GM21528 (cell line): ENCODE results near the gene IPO4.
A peak's percentile ranks its signal among the peaks of the same experiment; 100 is the strongest.

Source experiments
- ATAC-seq: cut with Tn5 transposase; IDR thresholded peaks from one replicate; pipeline ENCODE4 v1.9.1; 2021; ENCODE audit warnings: mild to moderate bottlenecking, moderate library complexity; ENCODE audit not compliant: unreplicated experiment, low FRiP score

IPO4 gene

GRCh38 chr14:24178399-24179178, 10.0 kb downstream of the IPO4 start:
- ATAC-seq = no peak

GRCh38 chr14:24177891-24178290, 10.7 kb downstream of the IPO4 start:
- ATAC-seq = no peak

DNA sequence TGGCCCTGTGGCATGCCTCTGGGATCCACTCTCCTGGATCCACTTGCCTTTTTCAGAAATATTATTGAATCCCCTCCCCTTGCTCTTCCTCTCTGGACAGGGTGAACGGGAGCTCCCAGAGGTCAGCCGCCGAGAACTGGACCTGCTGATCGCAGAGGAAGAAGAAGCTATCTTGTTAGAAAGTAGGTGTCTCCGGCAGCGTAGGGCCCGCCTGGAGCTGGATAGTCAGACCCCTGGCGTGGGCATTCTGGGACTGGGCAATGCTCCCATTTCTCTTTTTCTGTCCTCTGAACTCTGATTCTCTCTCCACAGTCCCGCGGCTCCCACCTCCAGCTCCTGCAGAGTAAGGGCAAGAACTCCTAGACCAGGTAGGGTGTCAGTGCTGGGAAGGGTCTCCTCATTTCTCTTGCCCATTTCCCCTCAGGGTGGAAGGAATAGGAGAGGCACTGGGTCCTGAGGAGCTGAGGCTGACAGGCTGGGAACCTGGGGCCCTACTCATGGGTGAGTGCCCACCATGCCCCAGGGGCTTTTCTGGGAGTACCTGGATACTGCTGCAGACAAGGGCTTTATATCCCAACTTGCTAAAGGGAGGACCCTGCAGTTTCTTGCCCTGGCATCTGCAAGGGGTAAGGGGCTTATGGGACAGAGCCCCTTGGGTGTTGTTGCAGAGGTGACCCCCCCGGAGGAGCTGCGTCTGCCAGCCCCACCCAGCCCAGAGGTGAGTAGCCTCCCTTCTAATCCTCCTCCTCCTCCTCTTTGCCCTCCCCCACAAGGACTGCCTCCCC, 11.4 kb downstream of the IPO4 start:
- ATAC-seq = no peak

- no peak for ATAC-seq
Measured at GRCh38 chr14:24176599-24176998, 12.0 kb downstream of the IPO4 start.

DNA sequence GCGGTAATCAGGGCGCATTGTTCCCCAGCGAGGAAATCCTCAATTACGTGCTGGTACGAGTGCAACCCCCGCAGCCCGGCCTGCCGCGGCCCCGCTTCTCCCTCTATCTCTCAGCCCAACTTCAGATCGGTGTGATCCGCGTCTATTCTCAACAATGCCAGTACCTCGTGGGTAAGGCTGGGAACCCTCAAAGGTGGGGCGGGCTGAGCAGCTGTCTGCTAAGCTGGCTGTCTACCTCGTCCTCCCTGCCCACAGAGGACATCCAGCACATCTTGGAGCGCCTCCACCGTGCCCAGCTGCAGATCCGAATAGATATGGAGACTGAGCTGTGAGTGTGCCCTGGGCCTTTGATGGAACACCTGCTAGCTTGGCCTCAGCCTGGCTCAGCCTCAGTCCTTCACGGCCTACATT, 15.7 kb downstream of the IPO4 start:
- no peak for ATAC-seq

DNA sequence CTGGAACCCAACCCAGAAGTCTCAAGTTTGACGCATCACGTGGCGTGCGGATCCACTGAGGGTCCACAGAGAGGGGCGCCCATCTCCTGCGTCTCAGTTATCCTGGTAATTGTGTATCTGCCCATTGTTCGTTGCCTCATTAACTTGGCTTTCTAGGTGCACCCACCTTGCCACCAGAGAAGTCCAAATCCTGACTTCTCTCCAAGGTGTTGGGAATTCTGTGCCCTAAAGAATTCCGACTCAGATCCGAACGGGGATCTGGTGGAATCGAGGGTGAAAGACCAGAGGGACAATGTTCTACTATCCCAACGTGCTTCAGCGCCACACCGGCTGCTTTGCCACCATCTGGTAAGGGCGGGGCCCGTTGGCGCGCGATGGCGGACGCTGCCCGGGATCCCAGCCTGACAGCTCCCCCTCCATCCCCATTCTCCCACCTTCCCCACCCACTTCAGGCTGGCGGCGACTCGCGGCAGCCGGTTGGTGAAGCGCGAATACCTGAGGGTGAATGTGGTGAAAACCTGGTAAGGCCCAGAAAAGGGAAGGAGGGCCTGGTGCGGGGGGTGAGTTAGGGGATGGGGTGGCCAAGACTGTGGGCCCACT, 16.3 kb downstream of the IPO4 start:
- no peak for ATAC-seq

DNA sequence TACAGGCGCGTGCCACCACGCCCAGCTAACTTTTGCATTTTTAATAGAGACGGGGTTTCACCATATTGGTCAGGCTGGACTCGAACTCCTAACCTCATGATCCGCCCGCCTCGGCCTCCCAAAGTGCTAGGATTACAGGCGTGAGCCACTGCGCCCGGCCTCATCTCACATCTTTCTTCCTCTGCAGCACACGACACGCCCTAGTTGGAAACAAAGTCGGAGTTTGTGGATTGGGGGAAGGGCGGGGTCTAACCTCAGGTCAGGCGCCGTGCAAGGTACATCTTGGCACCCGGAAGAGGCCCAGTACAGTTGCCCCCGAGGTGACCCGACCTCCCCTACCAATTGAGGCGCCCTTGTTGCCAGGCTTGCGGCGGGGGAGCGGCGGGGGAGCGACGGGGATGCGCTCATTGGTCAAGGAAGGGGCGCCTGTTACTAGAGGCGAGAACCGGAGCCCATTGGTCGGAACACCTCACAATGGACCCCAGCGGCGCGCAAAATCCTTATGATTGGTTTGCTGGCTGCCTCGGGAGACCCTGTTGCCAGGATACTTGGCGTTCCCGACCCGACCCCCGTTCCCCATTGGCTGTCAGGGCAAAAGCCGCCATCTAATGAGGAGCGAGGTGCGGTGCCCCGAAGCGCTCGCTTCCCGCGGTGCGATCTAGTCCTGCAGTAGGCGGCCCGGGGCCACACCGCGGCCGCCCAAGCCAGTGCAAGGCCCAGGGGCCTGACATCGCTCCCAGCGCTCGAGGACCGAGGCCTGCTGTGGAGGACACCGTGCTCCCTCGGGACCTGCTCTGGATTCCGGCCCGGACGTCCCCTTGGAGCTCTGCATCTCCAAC, 17.0 kb downstream of the IPO4 start, which contains the start of gene REC8:
Gene REC8 (plus strand): TSS at position 659 of the 839 bp plus-strand sequence. CDS start 473 bp downstream, outside the sequence.
- ATAC-seq = peak; percentile 72

GRCh38 chr14:24167469-24168114, 21.0 kb downstream of the IPO4 start:
- ATAC-seq = no peak

DNA sequence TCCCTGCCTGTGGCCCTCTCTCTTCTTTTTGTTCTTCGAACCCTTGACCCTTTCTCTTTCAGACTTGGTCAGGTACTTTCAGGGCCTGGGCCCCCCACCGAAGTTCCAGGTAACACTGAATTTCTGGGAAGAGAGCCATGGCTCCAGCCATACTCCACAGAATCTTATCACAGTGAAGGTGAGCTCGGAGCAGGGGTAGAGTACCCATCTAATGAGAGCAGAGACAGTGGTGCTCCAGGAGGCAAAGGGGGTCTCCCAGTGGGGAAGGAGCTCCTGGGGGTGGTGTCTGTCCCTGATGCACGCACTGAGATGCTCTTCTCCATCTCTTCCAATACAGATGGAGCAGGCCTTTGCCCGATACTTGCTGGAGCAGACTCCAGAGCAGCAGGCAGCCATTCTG, 22.8 kb downstream of the IPO4 start:
- no peak for ATAC-seq

- ATAC-seq = no peak
Measured at GRCh38 chr14:24164518-24164991, 24.1 kb downstream of the IPO4 start.

DNA sequence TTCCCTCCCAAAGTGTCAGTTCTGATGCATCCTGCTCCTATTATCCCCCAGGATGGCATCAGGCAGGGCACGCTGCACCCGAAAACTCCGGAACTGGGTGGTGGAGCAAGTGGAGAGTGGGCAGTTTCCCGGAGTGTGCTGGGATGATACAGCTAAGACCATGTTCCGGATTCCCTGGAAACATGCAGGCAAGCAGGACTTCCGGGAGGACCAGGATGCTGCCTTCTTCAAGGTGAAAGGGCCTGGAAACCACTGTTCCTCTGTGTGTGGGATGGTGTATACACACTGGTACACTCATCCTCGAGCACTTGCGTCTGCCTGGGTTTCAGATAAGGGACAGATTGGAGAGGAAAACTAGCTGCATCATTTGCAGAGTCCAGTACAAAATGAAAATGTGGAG, 26.5 kb downstream of the IPO4 start:
- ATAC-seq = no peak

DNA sequence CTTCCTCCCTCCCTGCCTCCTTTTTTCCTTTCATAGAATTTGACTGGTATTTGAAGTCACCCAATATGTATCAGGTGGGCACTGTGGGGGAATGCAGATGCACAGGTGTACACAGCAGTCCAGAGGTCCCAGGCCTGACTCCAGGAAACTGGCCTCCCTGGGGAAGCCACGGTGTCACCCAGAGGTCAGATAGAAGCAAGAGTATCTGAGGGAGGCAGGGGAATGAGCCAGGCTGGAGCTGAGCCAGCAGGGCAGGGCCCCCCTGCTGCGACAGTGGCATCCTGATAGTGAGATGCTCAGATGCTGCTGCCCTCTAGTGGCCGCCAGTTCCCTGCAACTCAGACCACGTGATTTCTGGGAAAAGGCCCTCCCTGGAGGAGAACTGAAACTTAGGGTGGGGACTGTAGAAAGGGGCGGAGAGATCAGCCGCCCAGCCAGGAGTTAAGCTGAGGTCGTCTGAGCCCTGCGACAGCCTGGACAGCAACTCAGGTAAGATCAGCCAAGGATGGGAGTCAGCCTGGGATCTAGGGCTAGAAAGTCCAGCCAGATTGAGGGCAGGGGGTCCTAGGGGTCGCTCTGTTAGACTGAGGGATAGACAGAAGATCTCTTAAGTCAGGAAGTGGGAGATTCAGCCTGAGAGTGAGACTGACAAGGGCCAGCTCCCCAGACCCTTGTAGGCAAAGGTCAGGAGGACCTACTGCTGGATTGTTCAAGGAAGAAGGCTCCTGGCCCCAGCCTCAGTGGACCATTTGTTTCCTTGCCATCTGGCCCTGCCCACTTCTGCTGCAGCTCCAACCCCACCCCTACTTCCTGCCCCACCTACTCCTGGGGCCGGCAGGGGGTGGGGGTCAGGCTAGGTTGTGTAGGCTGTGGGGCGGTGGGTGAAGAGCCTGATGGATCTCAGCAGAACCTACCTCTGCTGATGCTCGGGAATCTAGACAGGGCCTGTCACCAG, 27.5 kb downstream of the IPO4 start, which contains the start of gene IRF9:
Gene IRF9 (plus strand): TSS at position 416 of the 955 bp plus-strand sequence. CDS start 880 bp downstream, outside the sequence.
- ATAC-seq = peak; percentile 84

- ATAC-seq = peak; percentile 5
Measured at GRCh38 chr14:24160499-24160849, 28.1 kb downstream of the IPO4 start.

- no peak for ATAC-seq
Measured at GRCh38 chr14:24159777-24160498, 28.7 kb downstream of the IPO4 start.

DNA sequence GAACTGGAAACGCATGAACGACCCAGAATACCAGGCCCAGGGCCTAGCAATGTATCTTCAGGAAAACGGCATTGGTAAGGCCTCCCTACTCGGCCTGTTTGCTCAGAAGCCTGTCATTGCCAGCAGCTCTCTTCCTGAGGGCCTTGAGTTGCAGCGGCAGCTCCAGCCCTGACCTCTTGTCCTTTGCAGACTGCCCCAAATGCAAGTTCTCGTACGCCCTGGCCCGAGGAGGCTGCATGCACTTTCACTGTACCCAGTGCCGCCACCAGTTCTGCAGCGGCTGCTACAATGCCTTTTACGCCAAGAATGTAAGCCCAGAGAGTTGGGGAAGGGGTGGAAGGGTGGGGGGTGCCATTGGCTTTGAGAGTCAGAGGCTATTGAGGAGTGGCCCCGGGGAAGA, 31.3 kb downstream of the IPO4 start:
- ATAC-seq = no peak

DNA sequence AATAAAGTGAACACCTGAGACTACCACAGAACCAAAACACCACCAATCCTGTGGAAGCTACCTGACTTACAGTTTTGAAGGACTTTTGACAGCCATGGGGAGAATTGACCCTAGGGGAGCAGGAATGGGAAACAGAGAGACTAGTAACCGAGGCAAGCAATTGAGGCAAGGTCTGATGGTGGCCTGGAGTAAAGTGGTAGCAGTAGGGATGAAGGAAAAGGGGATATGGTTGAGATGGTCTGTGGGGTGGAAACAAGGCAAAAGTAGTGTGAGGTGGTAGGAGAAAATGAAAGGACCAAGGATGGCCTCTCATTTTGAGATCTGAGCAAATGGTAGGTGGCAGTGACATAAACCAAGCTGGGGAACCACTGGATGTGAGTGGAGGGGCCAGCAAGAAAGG, 31.8 kb downstream of the IPO4 start:
- no peak for ATAC-seq

DNA sequence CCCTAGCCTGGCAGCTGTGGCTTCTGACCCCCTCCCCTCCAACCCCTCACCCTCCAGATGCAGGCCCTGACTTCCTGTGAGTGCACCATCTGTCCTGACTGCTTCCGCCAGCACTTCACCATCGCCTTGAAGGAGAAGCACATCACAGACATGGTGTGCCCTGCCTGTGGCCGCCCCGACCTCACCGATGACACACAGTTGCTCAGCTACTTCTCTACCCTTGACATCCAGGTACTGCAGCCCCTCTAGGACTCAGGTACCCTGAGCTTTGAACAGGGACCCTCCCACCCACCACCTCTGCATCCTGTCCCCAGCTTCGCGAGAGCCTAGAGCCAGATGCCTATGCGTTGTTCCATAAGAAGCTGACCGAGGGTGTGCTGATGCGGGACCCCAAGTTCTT, 33.5 kb downstream of the IPO4 start:
- no peak for ATAC-seq
